ENCODE data around the gene PEPD.
"Not testable (repeated sequence)": the region's sequence is repeated elsewhere in the genome, so short reads cannot be mapped to it uniquely, and the experiment has no call there.

Gene PEPD

DNA sequence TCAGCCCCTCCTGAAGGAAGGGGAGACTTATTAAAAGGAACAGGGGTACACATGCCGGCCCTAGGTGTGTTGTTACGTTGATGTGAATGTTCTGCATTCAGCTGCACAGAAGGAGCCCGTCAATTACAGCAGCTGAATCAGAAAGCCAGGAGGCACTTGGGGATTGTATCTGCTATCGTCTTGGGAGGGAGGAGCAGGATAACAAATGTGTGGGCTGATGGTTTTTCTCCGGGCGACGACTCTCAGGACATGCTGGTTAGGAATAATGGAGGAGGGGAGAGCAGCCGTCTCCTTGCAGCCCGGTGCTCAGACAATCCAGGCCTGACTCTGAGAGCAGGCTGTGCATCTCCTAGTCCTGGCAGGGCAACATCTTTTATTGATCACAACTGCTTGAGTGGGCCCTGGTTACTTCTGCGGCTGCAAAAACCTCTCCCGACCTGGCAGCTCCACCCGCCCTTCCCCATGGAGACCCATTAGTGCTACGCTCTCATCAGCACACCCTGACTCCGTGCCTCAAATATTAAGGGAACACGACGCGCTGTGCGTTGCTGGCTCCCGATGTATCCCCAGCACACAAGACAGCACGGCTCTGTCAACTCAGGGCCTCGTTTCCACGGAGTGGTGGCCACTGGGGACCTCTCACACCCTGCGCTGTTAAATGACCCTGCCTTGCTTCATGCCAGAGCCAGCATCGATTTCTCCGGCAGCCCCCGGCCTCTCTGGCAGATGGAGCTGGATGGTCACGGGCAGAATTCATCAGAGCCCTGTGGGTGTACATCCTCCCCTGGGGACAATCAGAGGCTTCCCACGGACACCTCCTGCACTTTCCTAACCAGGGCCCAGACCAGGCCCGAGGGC, 25.3 kb downstream of the PEPD start:
- DNase-seq = no peak

DNA sequence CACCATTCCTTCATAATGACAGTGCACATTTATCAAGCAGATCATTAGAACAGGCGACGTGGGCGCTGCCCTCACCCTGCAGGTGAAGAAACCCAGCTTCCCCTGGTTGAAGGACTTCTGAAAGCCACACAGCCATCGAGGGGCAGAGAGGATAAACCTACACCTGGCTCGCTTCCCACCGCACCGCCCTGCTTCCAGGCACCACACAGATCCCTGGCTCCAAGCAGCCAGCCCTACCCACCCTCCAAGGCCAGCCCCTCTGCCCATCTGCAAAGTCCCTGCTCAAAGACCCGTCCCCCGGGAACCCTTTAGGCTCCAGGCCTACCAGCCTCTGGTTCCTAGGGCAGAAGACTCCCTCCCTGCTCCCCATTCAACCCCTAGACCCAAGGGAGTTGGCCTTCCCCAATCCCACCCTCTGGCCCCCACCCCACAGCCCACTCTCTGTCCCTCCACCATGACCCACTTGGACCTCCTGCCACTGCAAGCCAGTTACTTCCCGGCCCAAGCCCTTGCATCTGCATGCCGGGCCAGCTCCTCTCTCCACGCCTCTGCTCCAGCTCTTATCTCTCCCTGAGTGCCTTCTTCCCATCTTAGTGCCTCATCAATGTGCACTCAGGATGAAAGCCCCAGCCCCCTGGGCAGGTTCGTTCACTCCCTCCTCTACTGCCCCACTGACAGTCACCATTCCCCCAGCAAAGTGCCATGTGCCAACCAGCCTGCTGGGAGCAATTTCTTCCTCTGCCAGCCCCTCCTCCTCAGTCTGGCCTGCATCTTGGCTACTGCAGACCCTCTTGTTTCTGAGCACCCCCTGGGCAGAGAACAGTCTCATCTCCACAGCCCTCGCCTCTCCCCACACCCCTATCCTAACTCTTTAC, 28.0 kb downstream of the PEPD start:
- DNase-seq = no peak

DNA sequence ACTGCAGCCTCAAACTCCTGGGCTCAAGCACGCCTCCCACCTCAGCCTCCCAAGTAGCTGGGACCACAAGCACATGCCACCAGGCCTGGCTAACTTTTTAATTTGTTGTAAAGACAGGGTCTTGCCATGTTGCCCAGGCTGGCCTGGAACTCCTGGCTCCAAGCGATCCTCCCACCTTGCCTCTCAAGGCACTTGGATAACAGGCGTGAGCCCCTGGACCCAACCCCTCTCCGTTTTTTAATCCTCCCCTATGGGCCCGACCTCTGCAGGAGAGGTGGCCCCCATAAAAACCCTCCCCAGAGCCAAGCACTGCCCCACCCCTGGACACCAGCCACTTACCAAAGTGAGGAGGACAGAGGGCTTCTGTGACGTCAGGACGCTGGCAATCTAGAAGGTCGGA, 28.6 kb downstream of the PEPD start:
- no peak for DNase-seq

DNA sequence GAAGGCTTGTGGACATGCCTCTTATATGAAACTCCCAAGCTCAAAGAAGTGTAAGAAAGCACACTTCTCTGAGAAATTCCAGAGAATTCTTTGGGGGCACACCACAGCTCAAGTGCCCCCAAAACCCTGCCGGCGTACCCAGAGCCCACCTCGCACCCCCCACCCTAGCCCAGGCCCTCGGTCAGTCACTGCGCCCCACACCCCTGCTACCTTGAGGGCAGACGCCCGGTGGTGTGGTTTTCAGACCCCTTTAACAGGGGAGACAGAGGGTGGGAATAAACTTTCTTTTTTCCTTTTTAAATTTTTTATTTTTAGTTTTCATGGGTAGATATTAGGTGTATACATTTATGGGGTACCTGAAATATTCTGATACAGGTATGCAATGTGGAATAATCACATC, 29.5 kb downstream of the PEPD start:
- DNase-seq = no peak

DNA sequence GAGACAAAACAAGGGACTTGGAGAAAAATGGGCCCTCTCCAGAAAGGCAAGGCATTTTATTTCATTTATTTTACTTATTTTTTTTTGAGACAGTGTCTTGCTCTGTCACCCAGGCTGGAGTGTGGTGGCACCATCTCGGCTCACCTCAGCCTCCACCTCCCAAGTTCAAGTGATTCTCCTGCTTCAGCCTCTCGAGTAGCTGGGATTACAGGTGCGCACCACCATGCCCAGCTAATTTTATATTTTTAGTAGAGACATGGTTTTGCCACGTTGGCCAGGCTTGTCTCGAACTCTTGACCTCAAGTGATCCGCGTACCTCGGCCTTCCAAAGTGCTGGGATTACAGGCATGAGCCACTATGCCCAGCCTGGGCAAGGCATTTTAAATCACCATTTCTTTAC, 31.0 kb downstream of the PEPD start:
- peak; percentile 43 for DNase-seq

DNA sequence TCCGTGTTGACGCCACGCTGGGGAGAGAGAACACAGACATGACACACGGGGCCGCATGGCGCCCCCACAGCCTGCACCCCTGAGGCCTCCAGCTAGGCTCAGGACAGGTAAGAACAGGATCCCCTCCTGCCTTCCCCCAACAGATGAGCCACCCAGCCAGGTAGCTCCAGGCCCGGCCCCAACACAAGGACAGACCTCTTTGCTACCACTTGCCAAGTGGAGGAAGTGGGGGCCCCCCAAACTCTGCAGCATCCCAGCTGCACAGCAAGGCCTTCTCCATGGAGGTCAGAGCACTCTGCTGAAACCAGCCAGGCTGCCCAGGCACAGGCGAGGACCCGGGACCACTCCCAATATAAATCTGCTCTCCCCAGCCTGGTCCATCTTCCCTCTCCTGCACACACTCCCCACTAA, 31.5 kb downstream of the PEPD start:
- peak; percentile 60 for DNase-seq

DNA sequence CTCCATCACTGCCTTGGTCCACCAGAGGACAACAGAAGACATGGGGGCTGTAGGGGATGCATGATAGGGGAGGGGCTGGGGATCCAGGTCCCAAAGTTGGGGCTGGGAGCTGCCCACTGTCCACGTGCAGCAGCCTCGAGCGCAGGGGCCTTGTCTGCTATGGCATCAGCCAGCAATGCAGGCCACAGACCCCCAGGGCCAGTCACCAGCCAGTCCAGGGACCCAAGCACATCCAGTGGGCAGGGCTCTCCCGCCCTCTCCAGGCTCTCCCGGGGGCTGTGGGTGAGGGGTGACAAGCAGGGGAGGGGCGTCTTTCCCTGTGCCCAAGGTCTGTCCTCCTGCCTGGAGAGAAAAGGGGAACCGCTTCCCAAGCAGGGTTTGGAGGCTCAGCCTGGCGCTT, 32.8 kb downstream of the PEPD start:
- DNase-seq = peak; percentile 58

DNA sequence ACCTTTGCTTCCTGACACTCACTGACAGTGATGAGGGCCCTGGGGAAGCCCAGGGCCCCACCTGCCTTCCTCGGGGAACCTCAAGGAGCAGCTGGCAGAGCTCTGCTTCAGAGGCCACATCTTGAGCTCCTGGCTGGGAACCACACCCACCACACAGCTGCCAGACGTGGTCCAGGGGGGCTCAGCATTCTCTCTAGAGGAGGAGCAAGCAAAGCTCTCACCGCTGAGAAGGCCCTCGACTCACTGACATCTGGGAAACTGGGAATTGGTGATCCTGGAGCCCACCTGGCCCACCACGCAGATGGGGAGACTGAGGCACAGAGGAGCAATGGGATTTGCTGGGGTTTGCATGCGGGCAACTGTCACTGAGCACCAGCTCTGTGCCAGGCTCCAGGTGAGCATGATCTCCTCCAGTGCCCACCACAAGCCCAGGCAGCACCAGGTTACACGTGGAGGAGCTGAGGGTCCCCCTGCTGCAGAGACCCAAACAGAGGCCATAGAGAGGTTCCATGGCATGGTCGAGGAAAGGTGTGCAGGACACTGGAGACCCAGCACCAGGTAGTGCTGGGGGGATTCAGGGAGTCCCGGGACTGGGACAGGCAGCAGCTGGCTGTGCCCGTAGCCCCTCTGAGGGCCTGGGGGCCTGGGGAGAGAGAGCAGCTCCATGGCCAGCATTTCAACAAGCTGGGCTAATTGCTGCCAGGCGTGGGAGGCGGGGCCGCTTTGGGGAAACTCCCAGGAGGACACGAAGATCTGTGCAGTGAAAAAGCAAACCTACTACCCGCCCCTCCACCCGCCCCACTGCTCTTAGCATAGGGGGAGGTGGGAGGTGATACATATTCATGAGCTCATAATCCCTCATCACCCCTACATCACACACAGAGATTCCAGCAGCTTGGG, 33.4 kb downstream of the PEPD start:
- peak; percentile 43 for DNase-seq

DNA sequence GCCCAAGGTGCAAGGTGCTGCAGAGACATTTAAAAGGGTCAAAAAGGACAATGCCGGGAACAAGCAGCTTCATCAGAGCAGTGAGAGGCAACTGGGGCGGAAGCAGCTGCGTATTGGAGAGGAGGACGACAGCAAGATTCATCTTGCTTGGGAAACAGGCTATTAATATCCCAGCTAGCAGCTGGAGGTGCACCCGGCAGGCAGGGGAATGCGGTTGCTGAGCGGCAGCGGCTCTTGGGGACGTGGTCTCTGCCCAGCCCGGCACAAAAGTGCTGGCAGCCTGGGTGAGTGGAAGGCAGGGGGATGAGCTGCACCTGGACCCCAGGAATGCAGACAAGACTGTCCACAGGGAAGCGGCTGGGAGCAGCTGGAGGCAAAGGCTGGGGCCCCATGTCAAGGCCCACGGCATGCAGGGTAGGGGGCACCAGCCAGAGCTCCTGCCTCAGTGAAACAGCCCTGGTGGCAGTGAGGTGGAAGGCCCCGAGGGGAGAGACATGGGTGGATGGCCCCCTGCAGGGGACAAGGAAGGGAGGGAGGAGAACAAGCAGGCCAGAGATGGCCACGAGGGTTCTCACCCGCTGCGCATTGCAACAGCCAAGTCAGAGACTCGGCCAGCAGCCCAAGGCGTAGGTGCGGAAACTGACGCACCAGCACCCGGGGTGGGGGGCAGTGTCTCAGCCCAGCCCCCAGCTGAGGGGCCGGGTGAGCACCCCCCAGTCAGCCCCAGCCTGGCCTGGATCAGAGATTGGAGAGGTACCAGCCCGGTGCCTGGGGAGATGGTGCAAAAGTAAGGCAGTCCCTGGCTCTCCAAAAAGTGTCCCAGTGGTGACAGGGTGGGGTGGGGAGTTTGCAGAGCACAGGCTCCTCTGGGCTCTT, 34.4 kb downstream of the PEPD start:
- peak; percentile 52 for DNase-seq

DNA sequence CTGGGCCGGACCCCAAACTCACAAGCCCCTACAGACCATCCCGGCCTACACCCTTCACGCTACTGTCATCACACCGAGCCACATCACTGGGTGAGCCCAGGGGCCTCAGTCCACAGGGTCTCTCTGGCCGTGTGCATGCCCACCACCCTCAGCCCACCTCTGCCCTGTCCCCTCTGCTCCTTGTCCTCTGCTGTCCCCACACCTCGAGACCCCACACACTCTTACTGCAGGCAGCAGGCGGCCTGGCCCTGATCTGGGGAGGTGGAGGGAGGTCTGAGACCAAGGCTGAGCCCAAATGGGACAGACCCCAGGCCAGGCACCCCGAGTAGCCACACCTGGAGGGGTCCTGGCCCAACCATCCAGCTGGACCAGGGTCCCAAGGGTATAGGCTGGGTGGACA, 35.2 kb downstream of the PEPD start:
- DNase-seq = peak; percentile 46

DNA sequence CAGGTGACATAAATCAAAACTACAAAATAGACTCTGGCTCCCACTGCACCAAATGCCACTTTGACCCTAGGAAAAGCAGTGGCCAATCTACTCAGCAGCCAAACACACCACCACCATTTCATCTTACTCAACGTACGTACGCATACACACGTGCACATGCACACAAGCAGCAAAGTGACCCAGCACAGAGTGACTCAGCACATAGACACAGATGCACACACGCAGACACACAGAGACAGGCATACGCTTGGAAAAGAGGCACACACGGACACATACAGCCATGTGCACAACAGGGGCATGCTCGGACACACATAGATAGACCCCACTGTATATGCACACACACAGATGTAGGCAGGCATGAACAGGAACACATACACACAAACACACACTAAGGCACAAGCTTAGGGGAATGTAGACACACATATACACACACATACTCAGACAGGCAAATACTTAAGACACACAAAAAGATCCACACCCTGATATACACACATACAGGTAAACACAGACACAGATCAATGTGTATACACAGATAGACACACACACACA, 37.3 kb downstream of the PEPD start:
- peak; percentile 34 for DNase-seq

DNA sequence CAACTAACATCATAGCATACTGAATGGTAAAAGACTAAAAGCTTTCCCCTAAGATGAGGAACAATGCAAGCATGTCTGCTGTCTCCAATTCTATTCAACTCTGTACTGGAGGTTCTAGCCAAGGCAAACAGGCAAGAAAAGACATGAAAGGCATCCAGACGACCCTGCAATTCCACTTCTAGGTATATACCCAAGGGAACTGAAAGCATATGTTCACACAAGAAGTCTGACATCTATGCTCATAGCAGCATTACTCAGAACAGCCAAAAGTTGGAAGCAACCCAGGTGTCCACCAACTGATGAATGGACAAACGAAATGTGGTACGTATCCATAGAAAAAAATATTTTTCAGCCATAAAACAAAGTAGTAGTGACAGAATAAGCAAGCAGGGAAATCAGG, 39.1 kb downstream of the PEPD start:
- DNase-seq = no peak

DNA sequence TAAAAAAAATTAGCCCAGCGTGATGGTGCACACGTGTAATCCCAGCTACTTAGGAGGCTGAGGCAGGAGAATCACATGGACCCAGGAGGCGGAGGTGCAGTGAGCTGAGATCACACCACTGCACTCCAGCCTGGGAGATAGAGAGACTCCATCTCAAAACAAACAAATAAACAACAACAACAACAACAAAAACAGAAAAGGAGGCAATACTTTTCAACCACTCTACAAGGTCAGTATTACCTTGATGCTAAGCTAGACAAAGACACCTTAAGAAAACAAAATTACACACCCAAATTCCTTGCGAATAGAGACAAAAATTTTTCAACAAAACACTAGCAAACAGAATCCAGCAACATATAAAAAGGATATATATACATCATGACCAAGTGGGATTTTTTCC, 39.7 kb downstream of the PEPD start:
- DNase-seq = no peak

DNA sequence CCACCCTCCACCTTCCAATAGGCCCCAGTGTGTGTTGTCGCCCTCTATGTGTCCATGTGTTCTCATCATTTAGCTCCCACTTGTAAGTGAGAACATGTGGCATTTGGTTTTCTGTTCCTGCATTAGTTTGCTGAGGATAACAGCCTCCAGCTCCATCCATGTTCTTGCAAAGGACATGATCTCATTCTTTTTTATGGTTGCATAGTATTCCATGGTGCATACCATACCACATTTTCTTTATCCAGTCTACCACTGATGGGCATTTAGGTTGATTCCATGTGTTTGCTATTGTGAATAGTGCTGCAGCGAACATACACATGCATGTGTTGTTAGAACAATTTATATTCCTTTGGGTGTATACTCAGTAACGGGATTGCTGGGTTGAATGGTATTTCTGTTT, 42.0 kb downstream of the PEPD start:
- DNase-seq = not testable (repeated sequence)

DNA sequence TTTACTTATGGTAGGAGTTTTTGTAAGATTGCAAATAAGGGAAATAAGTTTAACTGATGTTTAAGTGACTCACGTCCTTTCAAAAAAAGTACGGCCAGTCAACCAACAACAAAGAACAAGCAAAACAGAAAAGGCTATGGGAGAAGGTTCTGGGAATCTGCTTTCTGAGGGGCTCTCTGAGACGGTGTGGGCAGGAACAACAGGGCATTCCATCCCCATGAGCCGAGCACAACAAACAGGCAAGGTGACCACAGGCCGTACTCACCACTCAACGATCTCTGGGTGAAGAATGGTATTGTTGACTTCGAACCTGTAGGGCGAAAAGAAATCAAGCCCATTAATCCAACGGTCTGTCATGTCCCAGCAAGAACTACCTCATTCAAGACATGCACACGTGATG, 43.8 kb downstream of the PEPD start:
- no peak for DNase-seq

DNA sequence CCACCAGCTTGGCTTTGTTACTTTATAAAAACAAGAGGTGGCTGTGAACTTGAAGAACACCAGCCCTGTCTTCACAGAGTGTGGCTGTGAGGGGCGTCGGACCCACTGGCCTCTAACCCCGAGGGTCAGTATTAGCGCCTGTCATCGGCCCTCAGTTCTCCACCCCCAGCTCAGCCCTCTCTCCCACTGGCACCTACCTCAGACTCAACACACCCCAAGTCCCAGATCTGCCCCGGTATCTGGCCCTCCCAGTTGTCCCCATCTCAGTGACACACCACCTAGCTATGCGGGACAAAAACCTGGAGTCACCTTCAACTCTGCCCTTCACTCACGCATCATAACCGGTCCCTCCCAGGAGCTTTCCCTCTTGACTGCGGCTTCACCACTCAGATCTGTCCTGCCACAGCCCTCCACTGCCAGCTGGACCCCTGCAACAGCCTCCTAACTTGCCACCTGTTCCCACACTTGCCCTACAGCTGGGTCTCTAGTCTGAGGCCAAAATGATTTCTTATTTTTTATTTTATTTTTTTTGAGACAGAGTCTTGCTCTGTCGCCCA, 45.4 kb downstream of the PEPD start:
- no peak for DNase-seq

DNA sequence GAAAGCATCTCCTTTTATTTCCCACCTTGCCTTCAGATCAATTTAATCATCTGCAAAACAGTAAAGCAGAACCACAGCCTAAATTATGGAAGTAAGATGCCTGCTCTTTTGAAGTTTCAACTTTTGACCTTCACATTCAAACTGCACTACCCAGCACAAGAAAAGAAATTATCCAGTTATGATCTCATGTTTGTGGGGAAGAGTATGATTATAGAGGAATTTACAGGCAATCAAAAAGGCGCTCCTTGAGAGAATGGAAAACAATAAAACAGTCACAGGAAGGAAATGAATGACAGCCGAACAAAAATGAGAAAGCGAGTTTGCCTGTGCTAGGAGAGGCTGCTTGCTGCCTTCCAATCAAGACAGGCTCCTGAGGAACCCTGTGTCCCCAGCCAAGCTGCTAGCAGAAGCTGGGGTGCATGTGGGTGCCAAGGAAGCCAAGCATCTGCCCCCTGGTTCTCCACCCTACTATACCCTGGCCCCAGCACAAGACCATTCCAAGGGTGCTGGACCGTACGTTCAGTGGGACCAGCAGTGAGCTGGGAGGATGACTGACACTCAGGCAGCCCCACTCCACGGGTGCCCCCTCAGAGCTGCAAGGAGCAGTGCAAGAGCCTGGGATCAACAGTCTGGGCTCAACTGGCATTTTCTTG, 47.8 kb downstream of the PEPD start:
- DNase-seq = peak; percentile 39

DNA sequence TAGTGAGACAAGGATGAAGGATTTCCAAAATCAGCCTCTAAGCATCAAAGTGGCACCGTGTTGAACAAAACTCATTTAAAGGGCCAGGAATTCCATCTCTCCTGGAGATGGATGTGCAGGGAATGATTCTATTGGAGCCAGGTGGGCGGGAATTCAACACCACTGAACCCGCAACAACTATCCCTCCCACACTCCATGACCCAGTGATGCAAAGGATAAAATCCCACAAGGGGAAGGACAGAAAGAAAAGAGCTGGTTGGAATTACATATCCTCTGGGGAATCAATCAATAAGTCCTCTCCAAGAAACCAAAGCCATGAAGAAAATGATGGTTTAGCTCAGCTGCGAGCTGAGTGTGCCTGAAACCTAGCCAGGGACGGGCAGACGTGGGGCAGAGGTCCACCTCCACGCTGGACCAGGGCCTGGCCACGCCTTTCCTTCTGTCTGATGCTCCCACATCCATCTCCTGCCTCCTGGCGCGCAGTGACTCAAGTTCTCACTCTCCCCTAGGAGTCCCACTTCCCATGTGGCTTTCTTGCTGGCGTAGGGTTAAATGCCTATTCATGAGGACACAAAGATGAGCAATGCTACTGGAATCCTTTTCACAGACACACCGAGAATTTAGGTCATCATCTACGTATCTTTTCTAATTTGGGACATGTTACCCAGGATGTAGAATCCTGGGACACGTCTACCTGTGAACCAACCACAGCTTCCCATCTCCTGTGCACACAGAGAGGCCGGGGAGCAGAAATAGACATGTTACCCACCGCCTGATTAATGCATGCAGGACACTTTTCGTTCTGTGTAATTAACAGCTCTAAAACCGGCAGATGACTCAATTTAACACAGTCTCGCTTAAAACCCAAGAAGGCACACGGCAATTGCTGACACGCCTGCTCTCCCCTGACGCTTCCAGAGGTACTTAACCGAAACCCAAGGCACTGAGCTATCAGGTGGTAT, 48.6 kb downstream of the PEPD start:
- DNase-seq = peak; percentile 22

DNA sequence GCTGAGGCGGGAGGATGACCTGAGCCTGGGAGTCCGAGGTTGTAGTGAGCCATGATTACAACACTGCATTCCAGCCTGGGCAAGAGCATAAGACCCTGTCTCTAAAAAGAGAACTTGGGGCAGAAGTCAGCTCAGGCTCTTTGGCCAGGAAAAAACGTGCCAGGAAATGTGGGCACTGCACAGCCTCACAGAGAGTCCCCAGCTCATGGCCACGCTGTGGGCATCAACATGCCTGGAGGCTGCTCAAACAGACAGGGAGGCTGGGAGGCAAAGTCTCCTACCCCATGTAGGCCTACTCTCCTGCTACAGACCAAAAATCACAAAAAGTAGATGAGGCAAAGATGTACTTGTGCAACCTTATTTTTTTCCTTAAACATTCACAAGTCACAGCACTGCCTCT, 49.4 kb downstream of the PEPD start:
- DNase-seq = no peak
